Peyer's patch (tissue), 4 donors: ENCODE results near the gene KRT3. TPM values are rescaled to one million over a fixed set of nuclear protein-coding genes. Genes with fewer than 3 reads are reported as not detected.

Experiments used
- DNase-seq, 3 donors: peaks; one replicate each; pipeline ENCODE4 v3.0.0-alpha.2; 2017 to 2019
- H3K27ac ChIP-seq, 4 donors: fragments of 200-600 bp; sonication (generic); one replicate each; pipeline ENCODE4 v1.5.1; 2016 to 2019
- H3K27me3 ChIP-seq, 2 donors: fragments of 200-600 bp; sonication (generic); one replicate each; pipeline ENCODE4 v1.5.1; 2019
- H3K36me3 ChIP-seq, 3 donors: fragments of 200-600 bp; sonication (generic); one replicate each; pipeline ENCODE4 v1.5.1; 2016 to 2019
- H3K4me1 ChIP-seq, 4 donors: fragments of 200-600 bp; sonication (generic); one replicate each; pipeline ENCODE4 v1.5.1; 2016 to 2019
- H3K4me3 ChIP-seq, 4 donors: fragments of 200-600 bp; sonication (generic); 1 replicate in 3 of 4; 2 replicates in 1 of 4; pipeline ENCODE4 v1.5.1; 2016 to 2019; ENCODE audit warnings: mild to moderate bottlenecking in 1 of 4
- H3K9me3 ChIP-seq, 4 donors: fragments of 200-600 bp; sonication (generic); one replicate each; pipeline ENCODE4 v1.5.1; 2016 to 2019; ENCODE audit warnings: mild to moderate bottlenecking in 1 of 4
- POLR2A ChIP-seq, 2 donors: fragments of 450-650 bp; IDR thresholded peaks; one replicate each; pipeline ENCODE4 v1.5.1; 2017; ENCODE audit warnings: antibody characterized with exemption in 2 of 2, mild to moderate bottlenecking in 2 of 2, moderate library complexity in 2 of 2
- total RNA-seq, 4 donors: library from RNA; depleted of rRNA; stranded (reverse); fragments of >200 nt; gene quantifications; one replicate each; pipeline ENCODE4 v1.1.0, GENCODE V29; 2016
- TF ChIP-seq, protein P1 (sequence below), 6 experiments: fragments of 450-650 bp in 4 of 6; fragments of 200-600 bp in 2 of 6; sonication (generic) in 1 of 6; IDR thresholded peaks; one replicate each; pipeline ENCODE4 v1.5.1; 2017 to 2019; ENCODE audit warnings: antibody characterized with exemption in 6 of 6, mild to moderate bottlenecking in 3 of 6, moderate library complexity in 1 of 6

KRT3 gene
- total RNA-seq, 4 donors from 2014 or later = not detected

DNA sequence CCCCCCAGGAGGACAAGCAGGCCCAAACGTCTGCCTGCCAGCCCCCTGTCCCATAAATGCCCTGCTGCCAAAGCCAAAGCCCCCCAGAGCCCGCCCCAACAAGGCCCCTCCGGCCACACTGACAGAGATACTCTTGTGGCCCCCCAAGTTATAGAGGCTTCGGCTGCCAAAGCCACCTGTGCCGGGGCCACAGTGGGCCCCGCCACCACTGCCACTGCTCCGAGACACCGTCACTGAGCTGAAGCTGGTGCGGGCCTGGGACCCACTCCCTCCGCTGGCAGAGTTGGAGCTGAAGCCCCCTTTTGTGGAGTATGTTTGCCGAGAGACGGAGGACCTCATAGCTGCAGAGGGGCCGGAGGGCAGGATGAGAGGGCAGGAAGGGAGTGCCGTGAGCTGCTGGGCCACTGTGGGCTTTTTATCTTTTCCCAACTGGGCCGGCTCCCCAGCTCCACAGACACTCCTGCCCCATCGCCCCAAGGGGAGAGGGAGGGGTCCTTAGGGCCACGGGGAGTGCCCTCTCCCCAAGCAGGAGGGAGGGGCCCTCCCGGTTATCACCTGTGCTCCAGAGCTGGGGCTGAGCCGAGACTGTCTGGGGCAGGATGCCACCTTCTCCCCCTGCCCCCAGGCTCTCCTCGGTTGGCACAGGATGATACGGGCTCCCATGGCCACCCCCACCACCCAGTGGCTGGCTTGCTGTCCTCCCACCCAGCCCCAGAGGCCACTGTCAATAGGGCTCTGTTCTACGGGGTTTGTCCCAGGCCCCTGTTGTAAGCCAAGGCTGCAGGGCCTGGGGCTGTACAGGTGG, 38.2 kb upstream of the KRT3 start, which contains the start of gene KRT79:
Gene KRT79 (minus strand): TSS at position 390 of the 805 bp plus-strand sequence. CDS start 51 bp downstream, at position 339.
- no peaks in the 10 kb centered on the region for H3K9me3 ChIP-seq
- no peaks in the 10 kb centered on the region for H3K27me3 ChIP-seq
- no peak within 1 kb of the TSS for H3K27ac ChIP-seq
- H3K36me3 ChIP-seq = no peaks in the 10 kb centered on the region
- TF ChIP-seq, protein P1, sequence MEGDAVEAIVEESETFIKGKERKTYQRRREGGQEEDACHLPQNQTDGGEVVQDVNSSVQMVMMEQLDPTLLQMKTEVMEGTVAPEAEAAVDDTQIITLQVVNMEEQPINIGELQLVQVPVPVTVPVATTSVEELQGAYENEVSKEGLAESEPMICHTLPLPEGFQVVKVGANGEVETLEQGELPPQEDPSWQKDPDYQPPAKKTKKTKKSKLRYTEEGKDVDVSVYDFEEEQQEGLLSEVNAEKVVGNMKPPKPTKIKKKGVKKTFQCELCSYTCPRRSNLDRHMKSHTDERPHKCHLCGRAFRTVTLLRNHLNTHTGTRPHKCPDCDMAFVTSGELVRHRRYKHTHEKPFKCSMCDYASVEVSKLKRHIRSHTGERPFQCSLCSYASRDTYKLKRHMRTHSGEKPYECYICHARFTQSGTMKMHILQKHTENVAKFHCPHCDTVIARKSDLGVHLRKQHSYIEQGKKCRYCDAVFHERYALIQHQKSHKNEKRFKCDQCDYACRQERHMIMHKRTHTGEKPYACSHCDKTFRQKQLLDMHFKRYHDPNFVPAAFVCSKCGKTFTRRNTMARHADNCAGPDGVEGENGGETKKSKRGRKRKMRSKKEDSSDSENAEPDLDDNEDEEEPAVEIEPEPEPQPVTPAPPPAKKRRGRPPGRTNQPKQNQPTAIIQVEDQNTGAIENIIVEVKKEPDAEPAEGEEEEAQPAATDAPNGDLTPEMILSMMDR (IDR thresholded peaks at IDR 0.05) = no peak
- no peak for TF ChIP-seq POLR2A (IDR thresholded peaks at IDR 0.05)
- DNase-seq = no peak
- no peaks in the 10 kb centered on the region for H3K4me1 ChIP-seq
- no peak within 1 kb of the TSS for H3K4me3 ChIP-seq

DNA sequence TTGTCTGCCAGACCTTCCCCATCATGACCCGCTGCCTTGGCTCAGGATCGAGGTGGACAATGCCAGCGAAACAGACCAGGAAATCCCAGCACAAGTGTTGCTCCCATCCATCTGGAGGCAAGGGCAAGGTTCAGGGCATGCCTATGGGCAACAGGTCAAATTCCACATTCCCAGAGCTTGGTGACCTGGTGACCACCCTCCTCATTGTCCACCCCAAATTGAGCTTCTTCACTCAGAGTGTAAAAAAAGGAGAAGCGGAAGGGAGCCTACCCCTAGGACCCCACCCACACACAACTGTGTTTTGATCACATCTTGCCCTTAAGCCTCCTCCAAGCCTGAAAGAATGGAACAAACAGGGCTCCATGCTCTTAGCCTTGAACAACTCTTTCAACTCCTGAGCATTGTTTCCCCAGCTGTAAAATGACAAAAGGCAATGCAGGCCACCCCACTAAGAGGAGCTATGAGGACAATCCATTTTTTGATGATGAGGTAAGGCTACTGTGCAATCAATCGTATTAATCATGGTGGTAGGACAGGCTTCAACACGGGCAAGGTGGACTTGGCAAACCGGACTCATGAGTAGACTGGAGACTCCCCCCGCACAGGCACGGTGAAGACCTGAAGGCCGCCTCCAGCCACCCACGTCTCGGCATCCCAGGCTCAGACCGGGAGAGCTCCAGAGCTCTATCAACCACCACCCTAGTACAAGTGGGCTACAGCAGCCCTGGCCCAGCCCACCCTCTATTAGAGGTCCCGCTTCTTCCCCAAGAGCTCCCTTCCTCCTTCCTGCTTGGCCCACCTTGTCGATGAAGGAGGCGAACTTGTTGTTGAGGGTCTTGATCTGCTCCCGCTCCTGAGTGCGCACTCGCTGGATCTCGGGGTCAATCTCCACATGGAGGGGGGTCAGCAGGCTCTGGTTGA, 37.3 kb upstream of the KRT3 start:
- DNase-seq = peak in 1 of 3 donors; percentile 55
- Histone ChIP-seq H3K27ac (no peak overlapping the region), H3K4me3 (no peak overlapping the region), H3K9me3 (no peaks in the 10 kb centered on the region), H3K27me3 (no peaks in the 10 kb centered on the region), H3K4me1 (no peaks in the 10 kb centered on the region), H3K36me3 (no peaks in the 10 kb centered on the region)
- TF ChIP-seq, protein P1 (IDR thresholded peaks at IDR 0.05) = no peak
- no peak for TF ChIP-seq POLR2A (IDR thresholded peaks at IDR 0.05)

DNA sequence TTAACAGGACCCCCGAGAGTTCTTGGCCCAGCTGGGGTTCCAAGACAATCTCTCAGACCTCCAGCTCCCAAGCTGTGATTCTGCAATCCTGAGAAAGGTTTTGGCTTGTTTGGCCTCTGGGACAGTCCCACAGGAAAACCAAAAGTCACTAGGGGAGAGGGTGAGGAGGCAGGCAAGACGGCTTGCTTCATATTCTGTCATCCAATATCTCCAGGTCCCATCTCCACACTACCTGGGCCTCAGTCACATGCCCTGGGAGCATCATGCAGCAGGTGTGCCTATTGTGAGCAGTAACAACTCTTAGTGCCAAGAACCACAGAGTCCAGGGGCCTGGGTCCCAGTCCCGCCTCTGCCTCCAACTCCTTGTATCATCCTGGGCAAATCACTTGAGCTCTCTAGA, 36.5 kb upstream of the KRT3 start:
- Histone ChIP-seq H3K27me3 (no peaks in the 10 kb centered on the region), H3K4me1 (no peaks in the 10 kb centered on the region), H3K36me3 (no peaks in the 10 kb centered on the region), H3K9me3 (no peaks in the 10 kb centered on the region), H3K4me3 (no peak overlapping the region), H3K27ac (no peak overlapping the region)
- no peak for DNase-seq
- TF ChIP-seq, protein P1 (IDR thresholded peaks at IDR 0.05) = no peak
- no peak for TF ChIP-seq POLR2A (IDR thresholded peaks at IDR 0.05)

DNA sequence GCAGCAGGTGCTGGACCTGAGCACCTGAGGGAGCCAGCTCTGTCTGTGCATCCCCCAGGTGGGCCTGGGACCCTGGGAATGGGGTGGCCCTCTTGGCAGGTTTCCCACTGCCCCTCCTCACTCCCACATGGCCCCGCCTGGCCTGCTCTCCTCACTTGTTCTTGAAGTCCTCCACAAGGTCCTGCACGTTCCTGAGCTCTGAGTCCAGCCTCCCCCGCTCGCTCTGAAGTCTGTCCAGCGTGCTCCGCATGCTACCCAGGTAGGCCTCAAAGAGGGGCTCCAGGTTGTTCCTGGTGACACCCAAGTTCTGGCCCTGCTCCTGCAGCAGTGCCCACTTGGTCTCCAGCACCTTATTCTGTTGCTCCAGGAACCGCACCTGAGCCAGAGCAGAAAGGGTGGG, 35.3 kb upstream of the KRT3 start:
- no peaks in the 10 kb centered on the region for H3K4me1 ChIP-seq
- H3K36me3 ChIP-seq = no peaks in the 10 kb centered on the region
- no peak overlapping the region for H3K4me3 ChIP-seq
- H3K9me3 ChIP-seq = no peaks in the 10 kb centered on the region
- no peaks in the 10 kb centered on the region for H3K27me3 ChIP-seq
- TF ChIP-seq, protein P1 (IDR thresholded peaks at IDR 0.05) = no peak
- TF ChIP-seq POLR2A (IDR thresholded peaks at IDR 0.05) = no peak
- no peak for DNase-seq
- no peak overlapping the region for H3K27ac ChIP-seq

DNA sequence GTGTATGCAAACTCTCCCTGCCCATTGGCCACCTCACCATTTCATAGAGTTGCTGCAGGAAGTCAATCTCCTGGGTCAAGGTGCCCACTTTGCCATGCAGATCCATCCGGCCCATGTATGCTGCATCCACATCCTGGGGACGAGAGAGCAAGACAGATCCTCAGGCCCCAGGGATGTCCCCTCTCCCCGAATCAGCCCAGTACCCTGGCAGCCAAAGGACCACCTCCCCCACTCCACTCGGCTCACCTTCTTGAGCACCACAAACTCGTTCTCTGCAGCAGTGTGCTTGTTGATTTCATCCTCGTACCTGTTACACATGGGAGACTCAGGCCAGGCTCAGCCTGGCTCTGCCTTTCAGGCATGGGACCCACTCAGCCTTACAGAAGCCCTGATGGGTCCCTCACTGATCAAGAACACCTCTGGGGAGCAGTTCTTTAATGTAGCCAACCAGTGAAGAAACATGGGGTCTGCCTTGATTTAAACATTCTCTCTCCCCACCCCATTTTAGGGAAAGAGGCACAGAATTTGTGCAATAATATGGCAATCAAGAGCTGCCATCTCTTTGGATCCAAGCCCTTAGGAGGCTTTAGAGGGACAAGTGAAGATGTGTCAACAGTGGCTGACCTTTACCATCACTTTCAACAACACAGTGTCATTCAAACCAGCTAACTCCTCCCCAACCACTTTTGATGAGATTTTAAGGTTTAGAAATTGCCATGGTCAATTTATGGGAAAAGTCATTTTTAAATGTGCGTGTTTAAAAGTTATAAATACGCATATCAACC, 34.3 kb upstream of the KRT3 start:
- Histone ChIP-seq H3K4me1 (no peaks in the 10 kb centered on the region), H3K36me3 (no peaks in the 10 kb centered on the region), H3K9me3 (no peaks in the 10 kb centered on the region), H3K27me3 (no peaks in the 10 kb centered on the region), H3K27ac (no peak overlapping the region), H3K4me3 (no peak overlapping the region)
- DNase-seq = no peak
- TF ChIP-seq, protein P1 (IDR thresholded peaks at IDR 0.05) = no peak
